HepG2 (cell line): ENCODE measurements around the gene ZSWIM5. TPM values are rescaled to one million over a fixed set of nuclear protein-coding genes. Genes with fewer than 3 reads are reported as not detected.

Experiments
- CBFB ChIP-seq: sonication (generic); formaldehyde crosslinking; IDR thresholded peaks from 2 replicates; pipeline ENCODE4 v1.4.0; 2020; ENCODE audit warnings: missing genetic modification reagents
- GTF2F1 ChIP-seq: fragments of 150-350 bp; IDR thresholded peaks from 2 replicates; pipeline ENCODE4 v1.6.1; 2014; ENCODE audit warnings: low read length
- ISX ChIP-seq: sonication (generic); formaldehyde crosslinking; conservative IDR thresholded peaks from 2 replicates; pipeline ENCODE4 v1.5.0; 2020; ENCODE audit warnings: missing genetic modification reagents
- MAFG ChIP-seq: sonication (generic); formaldehyde crosslinking; IDR thresholded peaks from 2 replicates; pipeline ENCODE4 v1.5.1; 2020; ENCODE audit warnings: mild to moderate bottlenecking, missing genetic modification reagents
- TBX3 ChIP-seq: fragments of 450-650 bp; IDR thresholded peaks from 2 replicates; pipeline ENCODE4 v1.6.1; 2017; ENCODE audit warnings: antibody characterized with exemption, mild to moderate bottlenecking, inconsistent platforms, borderline replicate concordance
- YY1 ChIP-seq: IDR thresholded peaks from 2 replicates; pipeline ENCODE4 v1.6.1; 2011; ENCODE audit warnings: low read length, low read depth, moderate library complexity, mild to moderate bottlenecking; ENCODE audit not compliant: insufficient read depth, insufficient replicate concordance
- ZNF775 ChIP-seq: sonication (generic); formaldehyde crosslinking; IDR thresholded peaks from 2 replicates; pipeline ENCODE4 v1.4.0; 2020; ENCODE audit warnings: missing genetic modification reagents, mild to moderate bottlenecking, moderate library complexity, borderline replicate concordance
- polyA plus RNA-seq, 8 experiments: library from polyadenylated mRNA; depleted of rRNA in 3 of 8; stranded (reverse) in 7 of 8; unstranded in 1 of 8; fragments of >200 nt; fragmentation: Illumina TruSeq in 4 of 8; extraction: Trizol in 4 of 8; gene quantifications; 2 replicates each; pipeline versions ENCODE4 v1.2.1 to v1.2.3, GENCODE V29; 2011 to 2016; ENCODE audit warnings: low read depth in 4 of 8, missing spikeins in 1 of 8, mixed read lengths in 1 of 8; ENCODE audit not compliant: insufficient read depth in 1 of 8
- total RNA-seq, 5 experiments: library from RNA; depleted of rRNA; stranded (reverse); fragments of >200 nt; fragmentation: Illumina TruSeq; extraction: Trizol; gene quantifications; 2 replicates each; pipeline ENCODE4 v1.2.3, GENCODE V29; 2016; ENCODE audit warnings: low read depth in 1 of 5
- TF ChIP-seq, protein P1 (sequence below), 2 experiments: fragments of 450-650 bp in 1 of 2; sonication (generic) in 1 of 2; formaldehyde crosslinking in 1 of 2; IDR thresholded peaks; 2 replicates each; pipeline versions ENCODE4 v1.6.1 to v1.8.0; 2016 to 2022; ENCODE audit warnings: antibody characterized with exemption in 1 of 2, mild to moderate bottlenecking in 1 of 2, missing genetic modification reagents in 1 of 2
- TF ChIP-seq, protein P2 (sequence below): sonication (generic); formaldehyde crosslinking; conservative IDR thresholded peaks from 2 replicates; pipeline ENCODE4 v1.5.0; 2020; ENCODE audit warnings: missing genetic modification reagents
- TF ChIP-seq, protein P3 (sequence below), 2 experiments: sonication (generic) in 1 of 2; formaldehyde crosslinking in 1 of 2; IDR thresholded peaks; 2 replicates each; pipeline versions ENCODE4 v1.4.0 to v1.6.1; 2016 to 2020; ENCODE audit warnings: borderline replicate concordance in 1 of 2, low read depth in 1 of 2, mild to moderate bottlenecking in 1 of 2, missing genetic modification reagents in 1 of 2

The ZSWIM5 gene
- total and polyA plus RNA-seq, 2 of the 13 experiments (the other 11 are each of a cell fraction or from before 2014, with no cell fraction given), result 11.0 to 20.6 TPM

DNA sequence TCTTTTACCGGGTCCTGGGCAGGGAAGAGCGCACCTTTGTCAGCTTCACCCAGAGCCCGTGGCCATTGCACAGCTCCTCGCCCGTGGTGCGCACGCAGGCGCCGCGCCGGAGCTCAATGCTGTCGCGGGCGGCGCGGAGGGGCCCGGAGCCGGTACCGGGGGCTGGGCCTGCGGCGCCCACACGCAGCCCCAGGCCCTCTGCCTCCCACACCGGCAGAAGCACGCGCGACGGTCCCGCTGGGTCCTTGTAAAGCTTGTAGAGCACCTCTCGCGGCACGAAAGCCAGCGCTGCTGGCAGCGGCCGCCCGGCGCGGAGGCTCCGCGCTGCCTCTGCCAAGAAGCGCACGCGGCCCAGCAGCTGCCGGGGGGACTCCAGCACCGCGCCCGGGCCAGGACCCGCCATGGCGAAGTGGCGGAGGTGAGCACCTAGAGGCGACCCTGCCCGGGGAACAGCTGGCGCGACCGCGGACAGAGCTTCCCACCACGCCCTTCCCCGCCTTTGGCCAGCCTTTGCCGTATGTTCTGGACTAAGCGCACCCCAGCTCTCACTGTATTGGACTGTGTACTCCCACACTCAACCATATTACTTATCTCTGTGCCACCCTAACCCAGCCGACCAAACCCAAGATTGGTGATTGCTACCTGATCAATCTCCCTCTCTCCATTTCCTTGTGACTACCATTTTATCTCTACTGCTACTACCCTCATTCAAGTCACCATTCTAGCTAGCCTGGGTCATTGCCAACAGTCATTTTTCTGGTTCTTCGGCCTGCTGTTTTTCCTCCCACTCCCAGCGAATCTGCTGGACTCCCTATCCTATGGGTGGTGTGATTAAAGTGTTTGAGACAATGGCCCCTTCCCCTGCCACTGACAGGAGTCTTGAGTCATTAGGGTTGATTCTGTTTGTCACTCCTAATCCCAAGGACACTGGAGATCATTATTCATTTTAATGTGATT, 195.3 kb downstream of the ZSWIM5 start, which contains the start of gene HECTD3 (continued):
- TF ChIP-seq, protein P1, sequence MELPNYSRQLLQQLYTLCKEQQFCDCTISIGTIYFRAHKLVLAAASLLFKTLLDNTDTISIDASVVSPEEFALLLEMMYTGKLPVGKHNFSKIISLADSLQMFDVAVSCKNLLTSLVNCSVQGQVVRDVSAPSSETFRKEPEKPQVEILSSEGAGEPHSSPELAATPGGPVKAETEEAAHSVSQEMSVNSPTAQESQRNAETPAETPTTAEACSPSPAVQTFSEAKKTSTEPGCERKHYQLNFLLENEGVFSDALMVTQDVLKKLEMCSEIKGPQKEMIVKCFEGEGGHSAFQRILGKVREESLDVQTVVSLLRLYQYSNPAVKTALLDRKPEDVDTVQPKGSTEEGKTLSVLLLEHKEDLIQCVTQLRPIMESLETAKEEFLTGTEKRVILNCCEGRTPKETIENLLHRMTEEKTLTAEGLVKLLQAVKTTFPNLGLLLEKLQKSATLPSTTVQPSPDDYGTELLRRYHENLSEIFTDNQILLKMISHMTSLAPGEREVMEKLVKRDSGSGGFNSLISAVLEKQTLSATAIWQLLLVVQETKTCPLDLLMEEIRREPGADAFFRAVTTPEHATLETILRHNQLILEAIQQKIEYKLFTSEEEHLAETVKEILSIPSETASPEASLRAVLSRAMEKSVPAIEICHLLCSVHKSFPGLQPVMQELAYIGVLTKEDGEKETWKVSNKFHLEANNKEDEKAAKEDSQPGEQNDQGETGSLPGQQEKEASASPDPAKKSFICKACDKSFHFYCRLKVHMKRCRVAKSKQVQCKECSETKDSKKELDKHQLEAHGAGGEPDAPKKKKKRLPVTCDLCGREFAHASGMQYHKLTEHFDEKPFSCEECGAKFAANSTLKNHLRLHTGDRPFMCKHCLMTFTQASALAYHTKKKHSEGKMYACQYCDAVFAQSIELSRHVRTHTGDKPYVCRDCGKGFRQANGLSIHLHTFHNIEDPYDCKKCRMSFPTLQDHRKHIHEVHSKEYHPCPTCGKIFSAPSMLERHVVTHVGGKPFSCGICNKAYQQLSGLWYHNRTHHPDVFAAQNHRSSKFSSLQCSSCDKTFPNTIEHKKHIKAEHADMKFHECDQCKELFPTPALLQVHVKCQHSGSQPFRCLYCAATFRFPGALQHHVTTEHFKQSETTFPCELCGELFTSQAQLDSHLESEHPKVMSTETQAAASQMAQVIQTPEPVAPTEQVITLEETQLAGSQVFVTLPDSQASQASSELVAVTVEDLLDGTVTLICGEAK (IDR thresholded peaks at IDR 0.05), result no peak
- TF ChIP-seq, protein P1 (CRISPR knock-in tag; IDR thresholded peaks at IDR 0.05), result peak; percentile 77
- TF ChIP-seq CBFB (CRISPR knock-in tag) (no peak), MAFG (CRISPR knock-in tag) (no peak), GTF2F1 (no peak), ISX (no peak), TBX3 (no peak), YY1 (peak; percentile 83), ZNF775 (no peak)
- TF ChIP-seq, protein P2, sequence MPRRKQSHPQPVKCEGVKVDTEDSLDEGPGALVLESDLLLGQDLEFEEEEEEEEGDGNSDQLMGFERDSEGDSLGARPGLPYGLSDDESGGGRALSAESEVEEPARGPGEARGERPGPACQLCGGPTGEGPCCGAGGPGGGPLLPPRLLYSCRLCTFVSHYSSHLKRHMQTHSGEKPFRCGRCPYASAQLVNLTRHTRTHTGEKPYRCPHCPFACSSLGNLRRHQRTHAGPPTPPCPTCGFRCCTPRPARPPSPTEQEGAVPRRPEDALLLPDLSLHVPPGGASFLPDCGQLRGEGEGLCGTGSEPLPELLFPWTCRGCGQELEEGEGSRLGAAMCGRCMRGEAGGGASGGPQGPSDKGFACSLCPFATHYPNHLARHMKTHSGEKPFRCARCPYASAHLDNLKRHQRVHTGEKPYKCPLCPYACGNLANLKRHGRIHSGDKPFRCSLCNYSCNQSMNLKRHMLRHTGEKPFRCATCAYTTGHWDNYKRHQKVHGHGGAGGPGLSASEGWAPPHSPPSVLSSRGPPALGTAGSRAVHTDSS (CRISPR knock-in tag), result no peak
- TF ChIP-seq, protein P3, sequence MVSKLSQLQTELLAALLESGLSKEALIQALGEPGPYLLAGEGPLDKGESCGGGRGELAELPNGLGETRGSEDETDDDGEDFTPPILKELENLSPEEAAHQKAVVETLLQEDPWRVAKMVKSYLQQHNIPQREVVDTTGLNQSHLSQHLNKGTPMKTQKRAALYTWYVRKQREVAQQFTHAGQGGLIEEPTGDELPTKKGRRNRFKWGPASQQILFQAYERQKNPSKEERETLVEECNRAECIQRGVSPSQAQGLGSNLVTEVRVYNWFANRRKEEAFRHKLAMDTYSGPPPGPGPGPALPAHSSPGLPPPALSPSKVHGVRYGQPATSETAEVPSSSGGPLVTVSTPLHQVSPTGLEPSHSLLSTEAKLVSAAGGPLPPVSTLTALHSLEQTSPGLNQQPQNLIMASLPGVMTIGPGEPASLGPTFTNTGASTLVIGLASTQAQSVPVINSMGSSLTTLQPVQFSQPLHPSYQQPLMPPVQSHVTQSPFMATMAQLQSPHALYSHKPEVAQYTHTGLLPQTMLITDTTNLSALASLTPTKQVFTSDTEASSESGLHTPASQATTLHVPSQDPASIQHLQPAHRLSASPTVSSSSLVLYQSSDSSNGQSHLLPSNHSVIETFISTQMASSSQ (IDR thresholded peaks at IDR 0.05; ENCODE audit: low read depth), result no peak
- TF ChIP-seq, protein P3 (CRISPR knock-in tag; IDR thresholded peaks at IDR 0.05; ENCODE audit: borderline replicate concordance), result no peak
